ENCODE data around the gene RGMA. TPM values are rescaled to one million over a fixed set of nuclear protein-coding genes. Genes with fewer than 3 reads are reported as not detected.

The RGMA gene
- total RNA-seq, 1 donor from 2014 or later: 37.0 TPM

DNA sequence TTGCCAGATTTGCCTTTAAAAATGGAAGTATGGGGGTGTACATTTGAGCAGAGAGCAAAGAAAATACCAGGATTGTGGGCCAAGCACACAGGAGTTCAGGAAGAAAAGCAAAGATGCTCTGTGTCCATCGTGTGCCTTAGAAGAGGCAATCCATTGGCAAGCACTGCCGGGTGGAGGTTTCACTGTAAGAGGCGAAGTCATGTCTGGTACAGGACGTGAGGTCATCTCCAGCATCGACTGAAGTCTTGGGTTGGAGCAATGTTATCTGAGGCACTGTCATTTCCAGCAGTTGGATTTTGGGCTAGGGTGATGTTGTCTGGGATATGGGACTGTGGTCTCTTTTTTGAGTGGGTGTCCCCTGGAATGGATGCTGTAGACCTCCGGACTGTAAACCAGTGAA is 4.8 kb upstream of the RGMA start:
- H3K36me3 Mint-ChIP-seq: no peaks in the 10 kb centered on the region
- peaks cover 23% of the 10 kb centered on the region for H3K27me3 Mint-ChIP-seq
- no peaks in the 10 kb centered on the region for H3K9me3 Mint-ChIP-seq
- TF ChIP-seq, protein P1, sequence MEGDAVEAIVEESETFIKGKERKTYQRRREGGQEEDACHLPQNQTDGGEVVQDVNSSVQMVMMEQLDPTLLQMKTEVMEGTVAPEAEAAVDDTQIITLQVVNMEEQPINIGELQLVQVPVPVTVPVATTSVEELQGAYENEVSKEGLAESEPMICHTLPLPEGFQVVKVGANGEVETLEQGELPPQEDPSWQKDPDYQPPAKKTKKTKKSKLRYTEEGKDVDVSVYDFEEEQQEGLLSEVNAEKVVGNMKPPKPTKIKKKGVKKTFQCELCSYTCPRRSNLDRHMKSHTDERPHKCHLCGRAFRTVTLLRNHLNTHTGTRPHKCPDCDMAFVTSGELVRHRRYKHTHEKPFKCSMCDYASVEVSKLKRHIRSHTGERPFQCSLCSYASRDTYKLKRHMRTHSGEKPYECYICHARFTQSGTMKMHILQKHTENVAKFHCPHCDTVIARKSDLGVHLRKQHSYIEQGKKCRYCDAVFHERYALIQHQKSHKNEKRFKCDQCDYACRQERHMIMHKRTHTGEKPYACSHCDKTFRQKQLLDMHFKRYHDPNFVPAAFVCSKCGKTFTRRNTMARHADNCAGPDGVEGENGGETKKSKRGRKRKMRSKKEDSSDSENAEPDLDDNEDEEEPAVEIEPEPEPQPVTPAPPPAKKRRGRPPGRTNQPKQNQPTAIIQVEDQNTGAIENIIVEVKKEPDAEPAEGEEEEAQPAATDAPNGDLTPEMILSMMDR (conservative IDR thresholded peaks at IDR 0.05): no peak
- H3K27ac Mint-ChIP-seq: no peak overlapping the region
- DNase-seq (ENCODE audit: extremely low spot score, unreplicated experiment): no peak
- H3K4me3 Mint-ChIP-seq: no peak overlapping the region
- no peaks in the 10 kb centered on the region for H3K4me1 Mint-ChIP-seq (ENCODE audit: unreplicated experiment)

DNA sequence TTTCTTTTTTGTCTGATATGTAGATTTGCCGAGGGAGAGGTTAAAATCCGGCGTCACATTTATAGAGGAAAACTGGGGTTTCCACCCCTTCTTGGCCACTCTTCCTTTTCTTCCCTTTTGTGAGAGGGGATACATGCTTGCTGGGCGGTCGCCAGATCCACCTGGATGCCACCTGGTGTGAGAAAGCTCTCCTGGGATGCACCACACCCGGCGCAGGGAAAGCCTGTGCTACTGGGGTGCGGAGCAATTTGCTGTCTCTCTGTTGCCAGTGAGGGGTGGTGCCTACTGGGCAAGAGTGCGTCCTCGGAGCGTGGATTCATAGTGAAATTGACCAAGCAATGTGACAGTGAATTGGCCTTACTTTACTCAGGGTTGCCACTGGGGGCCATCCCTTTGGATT is 2.5 kb upstream of the RGMA start:
- TF ChIP-seq, protein P1 (conservative IDR thresholded peaks at IDR 0.05): no peak
- Mint-ChIP-seq H3K27me3 (peaks cover 40% of the 10 kb centered on the region), H3K27ac (no peak overlapping the region), H3K9me3 (no peaks in the 10 kb centered on the region), H3K4me1 (ENCODE audit: unreplicated experiment) (peaks cover 8% of the 10 kb centered on the region), H3K36me3 (peaks cover 3% of the 10 kb centered on the region), H3K4me3 (no peak overlapping the region)
- no peak for DNase-seq (ENCODE audit: extremely low spot score, unreplicated experiment)

DNA sequence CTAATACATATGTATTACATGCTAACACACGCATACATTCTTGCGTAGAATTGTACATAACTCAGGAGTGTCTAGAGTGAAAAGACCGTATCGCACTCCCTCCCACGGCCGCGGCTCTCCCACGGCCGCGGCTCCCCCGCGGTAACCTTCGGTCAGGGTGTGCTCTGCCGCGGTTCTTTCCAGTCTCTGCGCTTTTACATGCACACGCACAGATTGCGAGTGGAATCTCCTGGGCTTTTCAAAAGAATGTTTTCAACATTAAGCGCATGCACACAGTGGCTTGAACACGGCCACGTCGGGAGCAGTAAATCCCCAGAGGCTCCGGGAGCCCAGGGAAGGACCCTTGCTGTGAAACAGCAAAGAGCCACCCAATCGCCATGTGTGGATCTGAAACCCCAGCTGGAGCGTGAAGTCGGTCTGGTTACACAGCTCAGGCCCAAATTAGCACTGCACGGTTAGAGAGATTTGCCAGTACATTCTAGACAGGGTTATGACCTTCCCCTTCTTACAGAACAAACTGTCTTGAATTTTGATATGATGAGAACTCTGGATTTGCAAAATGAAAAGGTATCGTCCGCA is 805 bp upstream of the RGMA start:
- Mint-ChIP-seq H3K9me3 (no peaks in the 10 kb centered on the region), H3K27me3 (peaks cover 48% of the 10 kb centered on the region), H3K4me3 (peak overlapping the region; percentile 94), H3K27ac (peak overlapping the region; percentile 91), H3K36me3 (peaks cover 4% of the 10 kb centered on the region), H3K4me1 (ENCODE audit: unreplicated experiment) (peaks cover 17% of the 10 kb centered on the region)
- TF ChIP-seq, protein P1 (conservative IDR thresholded peaks at IDR 0.05): peak; percentile 1
- DNase-seq (ENCODE audit: extremely low spot score, unreplicated experiment): no peak

DNA sequence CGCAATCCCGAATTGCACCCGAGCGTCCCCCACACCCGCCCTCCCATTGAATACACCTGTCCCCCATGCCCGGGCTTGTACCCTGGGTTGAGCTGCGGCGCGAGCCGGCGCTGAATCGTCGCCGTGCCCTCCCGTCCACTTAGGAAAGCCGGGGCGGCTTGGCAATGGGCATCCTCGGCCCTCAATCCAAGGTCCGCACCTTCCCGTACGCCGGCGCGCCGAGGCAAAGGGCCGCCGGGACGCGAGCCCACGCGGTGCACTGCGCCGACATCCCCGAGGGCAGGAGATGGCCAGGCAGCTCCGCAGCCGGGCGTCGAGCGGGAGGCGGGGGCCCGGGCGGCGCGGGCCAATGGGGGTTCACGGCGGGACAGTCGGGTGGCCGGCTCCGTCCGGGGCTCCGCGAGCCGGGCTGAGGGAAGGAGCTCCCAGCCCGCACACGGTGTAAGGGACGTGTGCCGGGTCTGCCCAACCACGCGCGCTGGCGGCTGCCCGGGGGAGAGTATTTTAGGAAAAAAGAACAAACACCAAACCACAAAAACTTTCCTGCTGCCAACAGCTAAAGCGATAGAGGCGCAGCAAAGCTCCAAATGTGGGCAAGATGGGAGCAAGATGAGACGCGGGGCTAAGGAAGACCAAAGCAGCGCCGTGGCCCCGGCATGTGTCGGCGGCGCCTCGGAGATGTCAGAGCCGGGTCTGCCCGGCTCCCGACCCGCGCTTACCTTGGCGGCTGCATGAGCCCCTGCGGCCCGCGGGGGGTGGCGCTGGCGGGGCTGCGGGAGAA is 621 bp downstream of the RGMA start:
- H3K4me1 Mint-ChIP-seq (ENCODE audit: unreplicated experiment): peaks cover 17% of the 10 kb centered on the region
- TF ChIP-seq, protein P1 (conservative IDR thresholded peaks at IDR 0.05): peak; percentile 53
- H3K27me3 Mint-ChIP-seq: peaks cover 51% of the 10 kb centered on the region
- no peak for DNase-seq (ENCODE audit: extremely low spot score, unreplicated experiment)
- H3K4me3 Mint-ChIP-seq: peak overlapping the region; percentile 98
- H3K36me3 Mint-ChIP-seq: peaks cover 7% of the 10 kb centered on the region
- H3K27ac Mint-ChIP-seq: peak overlapping the region; percentile 93
- no peaks in the 10 kb centered on the region for H3K9me3 Mint-ChIP-seq

DNA sequence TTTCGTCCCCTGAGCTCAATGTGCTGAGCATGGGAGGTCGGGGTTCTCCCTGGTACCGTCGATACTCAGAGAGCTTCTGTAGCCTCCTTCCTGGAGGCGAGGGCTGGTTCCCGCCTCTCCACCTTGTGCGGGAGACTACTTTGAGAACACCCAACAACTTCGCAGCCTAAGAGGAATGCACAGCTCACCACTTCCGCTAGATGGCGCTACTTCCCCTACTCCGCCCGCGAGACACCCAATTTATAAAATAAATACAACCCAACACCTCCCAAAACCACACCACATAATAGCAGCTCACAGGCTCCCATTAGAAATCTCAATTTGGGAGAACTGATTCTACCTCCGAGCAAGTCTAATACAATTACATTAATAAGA is 1.2 kb downstream of the RGMA start:
- no peak for DNase-seq (ENCODE audit: extremely low spot score, unreplicated experiment)
- Mint-ChIP-seq H3K9me3 (no peaks in the 10 kb centered on the region), H3K4me1 (ENCODE audit: unreplicated experiment) (peaks cover 17% of the 10 kb centered on the region), H3K27ac (peak overlapping the region; percentile 93), H3K27me3 (peaks cover 51% of the 10 kb centered on the region), H3K36me3 (peaks cover 7% of the 10 kb centered on the region), H3K4me3 (peak overlapping the region; percentile 98)
- TF ChIP-seq, protein P1 (conservative IDR thresholded peaks at IDR 0.05): peak; percentile 99

Measured in type B pancreatic cell (in vitro differentiated cells).